NB4 (cell line): ENCODE data around the gene CTDSP1.

Source experiments
- CTCF ChIP-seq: IDR thresholded peaks from one replicate; pipeline ENCODE4 v1.5.1; 2012; ENCODE audit warnings: low read depth, low read length
- MAX ChIP-seq: IDR thresholded peaks from 2 replicates; pipeline ENCODE4 v1.6.1; 2011; ENCODE audit warnings: low read depth, low read length
- POLR2A ChIP-seq: IDR thresholded peaks from 2 replicates; pipeline ENCODE4 v1.6.1; 2011; ENCODE audit warnings: mild to moderate bottlenecking; ENCODE audit not compliant: insufficient read length; ENCODE audit errors: extremely low read depth

- no peak for TF ChIP-seq MAX
- no peak for TF ChIP-seq CTCF
- TF ChIP-seq POLR2A: no peak
Observed at GRCh38 chr2:218384975-218385374, 14.7 kb upstream of the CTDSP1 start.
